Muscle of back (tissue), 13 donors: ENCODE data around the gene PDE6A. TPM values are rescaled to one million over a fixed set of nuclear protein-coding genes. Genes with fewer than 3 reads are reported as not detected.

ENCODE experiments used
- DNase-seq, 3 donors: peaks; one replicate each; pipeline versions ENCODE4 v3.0.0 to v3.0.0-alpha.2; 2013
- long read RNA-seq, 9 donors: transcript quantifications; one replicate each; lab custom pipeline, GENCODE V29; 2026
- polyA plus RNA-seq, 10 donors: library from polyadenylated mRNA; unstranded; fragments of 120-200 nt; gene quantifications; one replicate each; pipeline ENCODE4 v1.2.1, GENCODE V29; 2013; ENCODE audit not compliant: insufficient read length in 10 of 10

PDE6A gene
- polyA plus RNA-seq, result under 1 TPM; 0.03 to 0.12 (median 0.06) TPM
- long read RNA-seq, donor 1, result 0 reads
- long read RNA-seq, donor 2, result 0 reads
- long read RNA-seq, donor 3, result 0 reads
- long read RNA-seq, donor 4, result 0 reads
- long read RNA-seq, donor 5, result 0 reads
- long read RNA-seq, donor 6, result 0 reads
- long read RNA-seq, donor 7, result 0 reads
- long read RNA-seq, donor 8, result 0 reads
- long read RNA-seq, donor 9, result 0 reads

GRCh38 chr5:149944666-149945065 is at the start of gene PDE6A:
Gene PDE6A (minus strand): TSS chr5:149944793. CDS start chr5:149944673, 120 bp downstream.
- no peak for DNase-seq

GRCh38 chr5:149993471-149993870 is 48.9 kb upstream of the PDE6A start:
- DNase-seq, result no peak

- DNase-seq, result peak; percentile 65 to 81 (median 66)
These were observed 46.2 kb upstream of the PDE6A start for GRCh38 chr5:149990518-149991376.

GRCh38 chr5:149988126-149988525 is 43.5 kb upstream of the PDE6A start:
- DNase-seq, result no peak

- no peak for DNase-seq
These were observed 37.9 kb upstream of the PDE6A start for GRCh38 chr5:149982505-149982904.

- no peak for DNase-seq
These were observed 36.6 kb upstream of the PDE6A start for GRCh38 chr5:149981206-149981605.

- DNase-seq, result no peak
These were observed 35.3 kb upstream of the PDE6A start for GRCh38 chr5:149979896-149980295.

GRCh38 chr5:149975409-149975808 is 30.8 kb upstream of the PDE6A start:
- no peak for DNase-seq

- no peak for DNase-seq
These were observed 24.8 kb upstream of the PDE6A start for GRCh38 chr5:149969181-149969930.

GRCh38 chr5:149966946-149967345 is 22.4 kb upstream of the PDE6A start:
- no peak for DNase-seq

- DNase-seq, result no peak
These were observed 19.1 kb upstream of the PDE6A start for GRCh38 chr5:149963729-149964128.

- no peak for DNase-seq
These were observed 18.2 kb upstream of the PDE6A start for GRCh38 chr5:149962601-149963300.

- peak; percentile 15 to 51 (median 17) for DNase-seq
These were observed 17.4 kb upstream of the PDE6A start for GRCh38 chr5:149961957-149962409.

GRCh38 chr5:149961186-149961685 is 16.6 kb upstream of the PDE6A start:
- no peak for DNase-seq

GRCh38 chr5:149960272-149961185 is 15.9 kb upstream of the PDE6A start, which contains the start of gene SLC26A2:
Gene SLC26A2 (plus strand): TSS chr5:149960758. CDS start chr5:149977653, 16,895 bp downstream.
- DNase-seq, result peak; percentile 97 to 99 (median 97)

- DNase-seq, result peak; percentile 16 to 53 (median 41)
These were observed 15.0 kb upstream of the PDE6A start for GRCh38 chr5:149959406-149960236.

GRCh38 chr5:149957855-149958254 is 13.3 kb upstream of the PDE6A start:
- no peak for DNase-seq

GRCh38 chr5:149956685-149957084 is 12.1 kb upstream of the PDE6A start:
- DNase-seq, result no peak

GRCh38 chr5:149954798-149955197 is 10.2 kb upstream of the PDE6A start:
- DNase-seq, result no peak
